HUES48 (cell line): ENCODE results near the gene TMCC1.

Source experiments
- H3K27ac ChIP-seq: one replicate; pipeline ENCODE4 v1.7.0; 2013; ENCODE audit warnings: low read depth, low read length, inconsistent platforms
- H3K27me3 ChIP-seq: 2 replicates; pipeline ENCODE4 v1.6.1; 2013; ENCODE audit warnings: mild to moderate bottlenecking, low read length; ENCODE audit not compliant: control insufficient read depth, insufficient read depth
- H3K36me3 ChIP-seq: 2 replicates; pipeline ENCODE4 v1.6.1; 2013; ENCODE audit warnings: low read length; ENCODE audit not compliant: control insufficient read depth, insufficient read depth
- H3K4me1 ChIP-seq: 2 replicates; pipeline ENCODE4 v1.6.1; 2013; ENCODE audit warnings: mild to moderate bottlenecking, low read length; ENCODE audit not compliant: control insufficient read depth, insufficient read depth
- H3K4me3 ChIP-seq: 2 replicates; pipeline ENCODE4 v1.5.1; 2013; ENCODE audit warnings: mild to moderate bottlenecking, low read depth, low read length
- H3K9ac ChIP-seq: 2 replicates; pipeline ENCODE4 v1.6.1; 2013; ENCODE audit warnings: mild to moderate bottlenecking, low read depth, low read length, moderate library complexity
- H3K9me3 ChIP-seq: 2 replicates; pipeline ENCODE4 v1.6.1; 2013; ENCODE audit warnings: low read length; ENCODE audit not compliant: control insufficient read depth, insufficient read depth

Gene TMCC1

DNA sequence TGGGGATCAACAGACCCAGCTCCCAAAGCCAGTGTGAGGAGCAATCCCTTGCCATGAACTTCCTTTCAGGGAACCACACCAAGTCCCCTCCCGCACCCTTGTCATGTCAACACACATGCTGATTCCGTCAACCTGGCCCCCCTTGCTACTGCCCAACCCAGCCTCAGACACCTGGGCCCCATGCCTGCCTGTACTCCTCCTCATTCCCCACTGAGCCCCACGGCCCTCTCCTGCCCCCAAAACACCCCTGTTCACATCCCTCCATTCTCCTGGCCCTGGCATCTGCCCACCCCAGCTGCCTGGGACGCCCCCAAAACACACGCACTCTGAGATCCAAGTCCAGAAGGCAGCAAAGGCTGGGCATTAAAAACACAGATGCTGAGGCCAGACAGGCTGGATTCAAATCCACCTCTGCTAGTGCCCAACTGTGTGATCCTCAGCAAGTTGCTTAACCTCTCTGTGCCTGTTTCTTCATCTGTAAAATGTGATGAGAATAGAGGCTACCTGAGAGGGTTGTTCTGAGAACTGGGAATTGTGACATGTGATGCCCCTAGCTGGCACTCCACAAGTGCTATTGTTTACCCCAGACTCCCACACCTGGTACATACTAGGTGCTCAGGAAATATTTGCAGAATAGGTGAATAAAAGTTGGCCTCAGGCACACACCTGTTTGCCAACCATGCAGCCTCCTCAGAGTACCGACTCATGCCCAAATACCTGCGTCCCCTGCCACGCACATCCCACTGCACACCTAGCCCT lies 289.3 kb downstream of the TMCC1 start:
- Histone ChIP-seq H3K9ac (no peak overlapping the region), H3K4me3 (peak overlapping the region; percentile 47), H3K27me3 (peaks cover 35% of the 10 kb centered on the region), H3K9me3 (no peaks in the 10 kb centered on the region), H3K27ac (peak overlapping the region; percentile 87), H3K36me3 (no peaks in the 10 kb centered on the region), H3K4me1 (peaks cover 43% of the 10 kb centered on the region)

GRCh38 chr3:129603561-129603942 lies 290.0 kb downstream of the TMCC1 start:
- Histone ChIP-seq H3K9ac (no peak overlapping the region), H3K27me3 (peaks cover 35% of the 10 kb centered on the region), H3K27ac (peak overlapping the region; percentile 87), H3K9me3 (no peaks in the 10 kb centered on the region), H3K36me3 (no peaks in the 10 kb centered on the region), H3K4me3 (no peak overlapping the region), H3K4me1 (peaks cover 44% of the 10 kb centered on the region)

GRCh38 chr3:129602730-129603560 lies 290.6 kb downstream of the TMCC1 start:
- Histone ChIP-seq H3K27me3 (peaks cover 31% of the 10 kb centered on the region), H3K36me3 (no peaks in the 10 kb centered on the region), H3K27ac (peak overlapping the region; percentile 87), H3K4me3 (no peak overlapping the region), H3K9ac (no peak overlapping the region), H3K9me3 (no peaks in the 10 kb centered on the region), H3K4me1 (peaks cover 44% of the 10 kb centered on the region)

DNA sequence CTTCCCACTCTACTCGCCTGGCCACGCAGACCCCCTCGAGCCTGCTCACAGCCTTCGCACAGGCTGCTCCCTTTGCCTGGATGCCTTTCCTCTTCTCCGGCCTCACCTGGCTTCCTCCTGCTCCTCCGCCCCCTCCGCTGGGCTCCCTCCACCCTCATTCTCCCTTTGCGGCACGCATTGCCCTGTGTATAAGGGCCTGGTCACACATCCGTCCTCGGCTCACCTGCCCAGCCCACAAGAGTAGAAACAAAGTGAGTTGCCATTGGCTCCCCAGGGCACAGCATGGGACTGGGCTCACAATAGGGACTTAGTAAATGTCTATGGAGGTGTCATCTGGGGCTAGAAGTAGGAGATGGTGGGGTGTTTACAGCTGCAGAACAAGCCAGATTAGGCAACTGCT lies 291.2 kb downstream of the TMCC1 start:
- H3K9ac ChIP-seq: no peak overlapping the region
- no peaks in the 10 kb centered on the region for H3K9me3 ChIP-seq
- peak overlapping the region; percentile 87 for H3K27ac ChIP-seq
- peaks cover 46% of the 10 kb centered on the region for H3K4me1 ChIP-seq
- H3K27me3 ChIP-seq: peaks cover 25% of the 10 kb centered on the region
- no peak overlapping the region for H3K4me3 ChIP-seq
- no peaks in the 10 kb centered on the region for H3K36me3 ChIP-seq

DNA sequence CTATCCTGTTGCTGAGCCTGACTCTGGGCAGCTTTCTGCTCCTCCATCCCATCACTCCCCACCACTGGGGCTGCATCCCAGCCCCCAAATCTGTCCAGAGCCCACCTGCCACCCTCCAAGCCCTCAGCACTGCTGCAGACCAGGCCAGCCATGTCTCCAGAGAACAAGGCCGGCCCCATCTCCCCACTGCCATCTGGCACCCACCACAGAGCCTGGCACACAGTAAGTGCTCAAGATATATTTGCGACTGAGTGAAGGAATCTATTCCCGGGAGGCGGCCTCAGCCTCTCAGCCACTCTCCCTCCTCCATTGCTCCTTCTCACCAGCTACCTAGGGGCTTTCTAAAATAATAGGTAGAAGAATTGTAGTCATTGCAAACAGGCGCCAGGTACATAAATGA lies 291.8 kb downstream of the TMCC1 start:
- Histone ChIP-seq H3K9ac (no peak overlapping the region), H3K4me1 (peaks cover 52% of the 10 kb centered on the region), H3K4me3 (no peak overlapping the region), H3K9me3 (no peaks in the 10 kb centered on the region), H3K36me3 (no peaks in the 10 kb centered on the region), H3K27me3 (peaks cover 25% of the 10 kb centered on the region), H3K27ac (peak overlapping the region; percentile 87)

DNA sequence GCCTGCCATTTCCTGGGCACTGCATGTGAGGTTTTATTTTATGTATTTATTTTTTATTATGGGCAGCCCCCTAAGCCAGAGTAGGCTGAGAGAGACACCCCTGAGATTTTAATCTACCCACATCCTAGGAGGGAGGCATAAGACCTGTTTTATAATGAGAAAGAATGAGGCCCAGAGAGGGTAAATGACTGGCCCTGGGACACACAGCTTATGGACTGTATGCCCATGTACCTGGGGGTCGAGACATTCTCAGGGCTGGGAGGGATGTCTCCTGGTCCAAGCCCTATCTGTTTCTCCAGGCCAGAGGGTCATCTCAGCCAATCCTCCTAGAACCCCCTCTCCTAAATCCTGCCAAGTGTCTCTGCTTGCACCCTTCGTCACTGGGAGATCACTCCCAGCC lies 293.2 kb downstream of the TMCC1 start:
- H3K27me3 ChIP-seq: peaks cover 15% of the 10 kb centered on the region
- peaks cover 59% of the 10 kb centered on the region for H3K4me1 ChIP-seq
- H3K27ac ChIP-seq: peak overlapping the region; percentile 93
- H3K36me3 ChIP-seq: no peaks in the 10 kb centered on the region
- no peak overlapping the region for H3K4me3 ChIP-seq
- no peak overlapping the region for H3K9ac ChIP-seq
- no peaks in the 10 kb centered on the region for H3K9me3 ChIP-seq

GRCh38 chr3:129599607-129600006 lies 293.9 kb downstream of the TMCC1 start:
- Histone ChIP-seq H3K36me3 (no peaks in the 10 kb centered on the region), H3K4me3 (no peak overlapping the region), H3K27ac (peak overlapping the region; percentile 93), H3K27me3 (peaks cover 8% of the 10 kb centered on the region), H3K4me1 (peaks cover 59% of the 10 kb centered on the region), H3K9me3 (no peaks in the 10 kb centered on the region), H3K9ac (no peak overlapping the region)

- H3K9ac ChIP-seq: no peak overlapping the region
- peaks cover 64% of the 10 kb centered on the region for H3K4me1 ChIP-seq
- H3K27ac ChIP-seq: peak overlapping the region; percentile 93
- no peak overlapping the region for H3K4me3 ChIP-seq
- H3K9me3 ChIP-seq: no peaks in the 10 kb centered on the region
- no peaks in the 10 kb centered on the region for H3K36me3 ChIP-seq
- peaks cover 3% of the 10 kb centered on the region for H3K27me3 ChIP-seq
Observed at GRCh38 chr3:129599073-129599472, 294.4 kb downstream of the TMCC1 start.

DNA sequence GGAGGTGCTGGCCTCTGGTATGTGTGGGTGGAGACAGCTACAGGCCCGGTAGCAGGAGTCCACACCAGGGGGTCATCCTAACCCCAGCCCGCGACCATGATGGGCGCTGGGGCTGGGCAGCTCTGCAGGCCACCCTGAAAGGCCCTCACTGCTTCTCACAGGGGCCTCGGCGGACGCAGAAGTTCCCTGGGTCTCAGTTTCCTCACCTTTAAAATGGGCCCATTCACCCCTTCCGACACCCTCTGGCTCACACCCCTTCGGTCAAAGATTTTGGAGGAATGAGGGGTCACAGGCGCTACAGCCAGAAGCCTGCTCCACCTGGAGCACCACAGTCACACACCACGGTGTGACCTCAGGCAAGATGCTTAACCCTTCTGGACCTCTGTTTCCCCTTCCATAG lies 295.0 kb downstream of the TMCC1 start:
- Histone ChIP-seq H3K4me1 (peaks cover 67% of the 10 kb centered on the region), H3K27me3 (no peaks in the 10 kb centered on the region), H3K9ac (no peak overlapping the region), H3K4me3 (no peak overlapping the region), H3K9me3 (no peaks in the 10 kb centered on the region), H3K36me3 (no peaks in the 10 kb centered on the region), H3K27ac (peak overlapping the region; percentile 36)

- Histone ChIP-seq H3K9ac (no peak overlapping the region), H3K4me1 (peaks cover 68% of the 10 kb centered on the region), H3K36me3 (no peaks in the 10 kb centered on the region), H3K4me3 (no peak overlapping the region), H3K27me3 (no peaks in the 10 kb centered on the region), H3K27ac (peak overlapping the region; percentile 36), H3K9me3 (no peaks in the 10 kb centered on the region)
Observed at GRCh38 chr3:129598000-129598381, 295.5 kb downstream of the TMCC1 start.
